Stimulated activated CD4-positive, alpha-beta T cell treated with anti-CD3 and anti-CD28 coated beads, Interleukin-15, amount 100 ng/mL, for 1 hour (primary cell): ENCODE results near the gene CACNA2D3.
"Not testable (repeated sequence)": the region's sequence is repeated elsewhere in the genome, so short reads cannot be mapped to it uniquely, and the experiment has no call there.

Source experiments
- DNase-seq, 2 donors: peaks; one replicate each; pipeline ENCODE4 v3.0.0-alpha.2; 2020; ENCODE audit warnings: low read depth in 1 of 2, low spot score in 1 of 2

Gene CACNA2D3

DNA sequence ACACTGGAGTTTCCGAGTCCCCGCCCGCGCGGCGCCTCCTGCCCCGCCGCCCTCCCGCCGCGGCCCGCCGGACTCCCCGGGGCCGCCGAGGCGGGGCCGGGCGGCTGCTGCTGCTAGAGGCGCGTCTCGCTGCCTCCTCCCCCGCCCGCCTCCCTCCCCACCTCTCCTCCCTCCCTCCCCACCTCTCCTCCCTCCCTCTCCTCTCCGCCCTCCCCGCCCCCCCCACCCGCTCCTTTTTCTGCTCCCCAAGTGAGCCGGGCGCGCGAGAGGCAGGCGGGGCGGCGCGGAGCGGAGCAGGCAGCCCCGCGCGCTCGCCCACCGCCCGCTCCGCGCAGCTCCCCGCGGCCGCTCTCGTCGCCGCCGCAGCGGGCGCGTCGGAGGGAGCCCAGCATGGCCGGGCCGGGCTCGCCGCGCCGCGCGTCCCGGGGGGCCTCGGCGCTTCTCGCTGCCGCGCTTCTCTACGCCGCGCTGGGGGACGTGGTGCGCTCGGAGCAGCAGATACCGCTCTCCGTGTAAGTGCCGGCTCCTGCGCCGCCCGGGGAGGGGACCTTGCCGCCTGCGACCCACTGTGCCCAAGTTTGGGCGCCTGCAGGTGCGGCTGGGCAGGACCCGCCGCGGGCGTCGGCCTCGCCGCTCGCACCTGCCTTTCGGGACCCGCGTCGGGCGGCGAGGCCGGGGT lies at the start of gene CACNA2D3:
CACNA2D3 (plus strand) TSS at position 229 of the 679 bp plus-strand sequence.
- no peak for DNase-seq

DNA sequence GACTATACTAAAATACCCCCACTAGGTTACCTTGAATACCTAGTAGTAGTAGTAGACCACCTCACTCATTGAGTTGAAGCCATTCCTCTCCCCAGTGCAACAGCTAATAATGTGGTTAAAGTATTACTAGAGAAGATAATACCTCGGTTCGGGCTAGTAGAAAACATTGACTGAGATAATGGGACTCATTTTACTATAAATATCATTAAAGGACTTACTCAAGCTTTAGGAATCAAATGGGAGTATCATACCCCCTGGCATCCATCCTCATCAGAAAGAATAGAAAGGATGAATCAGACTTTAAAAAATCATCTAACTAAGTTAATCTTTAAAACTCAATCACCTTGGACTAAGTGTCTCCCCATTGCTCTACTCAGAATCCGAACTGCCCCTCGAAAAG lies 49.0 kb upstream of the CACNA2D3 start:
- no peak for DNase-seq

DNA sequence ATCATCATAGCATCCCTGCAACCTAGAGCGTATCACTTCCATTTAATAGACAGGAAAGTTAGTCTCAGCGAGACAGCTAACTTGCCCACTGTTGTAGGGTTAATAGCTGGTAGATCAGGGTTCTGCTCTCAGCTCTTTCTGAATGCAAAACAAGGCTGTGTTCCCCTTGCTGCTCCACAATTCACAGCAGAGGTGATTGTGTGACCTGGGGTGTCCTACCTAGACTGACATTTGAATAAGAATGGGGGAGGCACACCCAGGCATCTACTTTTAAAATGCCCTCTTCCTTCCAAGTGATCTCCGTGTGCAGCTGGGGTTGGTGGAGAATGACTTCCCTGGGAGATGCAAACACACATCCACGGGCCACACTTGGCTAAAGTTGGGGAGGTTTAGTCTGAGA lies 43.0 kb upstream of the CACNA2D3 start:
- DNase-seq = no peak

DNA sequence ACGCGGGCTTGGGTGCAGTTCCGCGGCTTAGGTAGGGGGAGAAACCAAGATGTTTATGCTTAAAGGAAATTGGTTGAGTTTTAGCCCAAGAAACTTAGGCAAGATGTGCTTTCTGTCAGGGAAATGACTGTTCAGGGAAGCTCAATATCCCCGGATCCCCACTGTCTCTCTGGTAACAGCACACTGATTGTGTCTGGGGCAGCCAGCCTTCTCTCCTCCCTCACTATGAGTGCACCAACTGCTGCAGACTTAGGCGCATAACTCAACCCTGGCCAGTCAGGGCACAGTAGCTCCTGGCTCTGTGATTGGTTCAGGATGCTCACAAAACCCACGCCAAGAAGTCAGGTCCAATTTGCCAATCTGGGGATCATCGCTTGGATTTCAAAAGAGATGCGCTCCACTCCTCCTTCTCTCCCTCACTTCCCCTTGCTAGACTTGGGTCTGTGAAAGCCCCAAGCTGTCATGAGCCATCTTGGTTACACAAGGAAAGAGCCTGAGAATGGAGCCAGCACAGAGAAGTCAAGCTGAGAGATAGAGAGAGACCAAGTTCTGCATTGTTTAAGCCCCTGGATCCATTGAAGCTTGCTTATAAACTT lies 42.5 kb upstream of the CACNA2D3 start:
- DNase-seq = no peak

DNA sequence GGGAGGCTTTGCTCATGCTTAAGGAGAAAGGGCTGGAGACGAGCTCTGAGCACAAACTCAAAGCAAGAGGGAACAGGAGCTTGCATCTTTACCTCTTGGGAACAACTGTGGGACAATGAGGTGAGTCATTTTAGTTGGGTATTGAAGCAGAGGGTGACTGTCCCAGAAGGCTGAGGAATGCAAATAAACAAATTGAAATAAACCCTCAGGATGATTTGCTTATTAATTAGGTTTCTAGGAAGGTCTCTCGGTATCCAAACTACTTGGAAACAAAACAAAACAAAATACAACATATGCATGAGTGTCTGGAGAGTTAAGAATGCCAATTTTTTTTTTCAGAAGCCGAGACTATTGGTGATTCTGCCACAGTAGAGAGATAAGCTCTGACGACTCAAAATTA lies 38.4 kb upstream of the CACNA2D3 start:
- no peak for DNase-seq

DNA sequence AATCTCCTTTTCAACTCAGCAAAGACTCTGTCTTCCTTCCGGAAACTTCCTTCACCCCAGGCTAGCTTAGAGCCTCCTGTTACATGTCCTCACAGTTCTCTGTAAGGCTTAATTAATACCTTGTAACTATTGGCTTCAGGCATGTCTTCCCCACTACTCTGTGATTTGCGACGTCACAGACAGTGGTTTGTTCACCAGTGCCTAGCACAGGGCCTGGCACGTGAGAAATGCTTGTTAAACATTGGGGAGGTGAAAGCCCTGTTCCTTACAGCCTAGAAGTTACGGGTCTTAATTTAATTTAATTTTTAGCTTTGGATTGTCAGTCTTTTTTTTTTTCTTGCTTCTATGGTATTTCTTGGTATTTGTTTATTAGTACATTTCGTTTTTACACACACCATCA lies 36.4 kb upstream of the CACNA2D3 start:
- DNase-seq = no peak

DNA sequence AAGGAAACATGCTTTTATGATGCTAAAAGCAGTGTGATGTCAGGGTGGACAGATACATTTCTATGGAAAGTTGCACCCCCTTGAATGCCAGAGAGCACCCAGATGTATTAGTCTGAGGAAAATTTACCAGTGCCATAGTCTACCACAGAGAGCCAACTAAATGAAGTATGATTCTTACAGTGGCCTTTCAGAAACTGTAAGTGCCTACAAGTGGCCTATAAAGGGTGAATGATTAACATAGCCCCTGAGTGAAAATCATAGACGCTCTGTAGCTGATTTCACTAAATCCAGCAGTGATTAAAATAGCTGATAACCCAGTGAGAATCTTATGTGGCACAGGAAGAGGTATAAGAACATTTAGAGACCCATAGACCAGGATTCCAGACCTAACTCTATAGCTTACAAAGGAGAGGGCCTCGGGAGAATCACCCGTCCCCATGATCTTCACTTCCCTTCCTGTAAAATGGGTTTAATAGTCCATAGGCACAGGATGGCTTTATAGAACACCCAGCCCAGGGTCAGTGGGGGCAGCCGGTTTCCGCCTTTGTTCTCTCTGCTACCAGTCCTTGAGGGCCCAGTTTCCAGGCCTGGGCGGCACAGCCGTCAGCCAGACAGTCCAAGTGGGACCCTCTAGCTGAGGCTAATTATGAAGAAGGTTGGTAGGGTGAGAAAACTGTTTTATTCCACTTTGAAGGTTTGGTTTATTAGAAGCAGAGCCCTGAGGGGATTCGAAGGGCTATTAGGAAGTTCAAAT lies 35.5 kb upstream of the CACNA2D3 start:
- DNase-seq = no peak

DNA sequence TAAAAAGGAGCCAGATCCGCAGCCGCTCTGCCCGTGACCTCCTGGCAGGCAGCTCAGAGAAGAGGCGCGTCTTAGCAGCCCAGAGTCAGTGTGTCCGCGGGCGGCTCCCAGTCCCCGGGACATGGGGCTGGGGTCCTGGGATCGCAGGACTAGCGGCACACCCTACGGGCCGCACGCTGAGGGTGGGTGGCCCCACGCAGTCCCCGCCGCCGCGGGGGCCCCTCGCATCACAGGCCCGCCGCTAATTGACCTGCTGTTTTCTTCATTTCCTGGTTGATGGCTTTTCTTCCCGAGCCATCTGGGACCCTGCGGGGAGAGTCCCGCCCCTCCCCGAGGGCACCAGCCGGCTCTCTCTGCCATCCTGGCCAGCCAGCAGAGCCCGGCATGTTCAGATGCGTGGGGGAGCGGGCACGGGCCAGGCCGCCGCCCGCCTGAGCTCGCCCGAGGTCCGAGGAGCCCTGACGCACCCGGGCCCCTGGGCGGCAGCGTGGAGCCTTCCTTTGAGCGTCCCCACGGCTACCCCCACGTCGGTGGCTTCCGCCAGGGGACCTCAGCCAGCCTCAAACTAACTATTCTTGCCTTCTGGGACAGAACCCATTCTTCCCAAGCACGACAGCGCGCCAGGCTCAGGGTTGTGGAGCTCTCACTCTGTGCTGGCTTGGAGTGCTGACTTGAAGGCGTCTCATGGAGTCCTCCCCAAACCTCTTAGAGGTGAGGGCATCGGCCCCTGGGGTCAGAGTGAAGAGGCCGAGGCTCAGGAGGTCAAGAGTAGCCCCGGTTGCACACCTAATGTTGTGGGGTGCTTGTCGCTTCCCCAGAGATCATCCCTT lies 34.6 kb upstream of the CACNA2D3 start:
- DNase-seq = no peak

DNA sequence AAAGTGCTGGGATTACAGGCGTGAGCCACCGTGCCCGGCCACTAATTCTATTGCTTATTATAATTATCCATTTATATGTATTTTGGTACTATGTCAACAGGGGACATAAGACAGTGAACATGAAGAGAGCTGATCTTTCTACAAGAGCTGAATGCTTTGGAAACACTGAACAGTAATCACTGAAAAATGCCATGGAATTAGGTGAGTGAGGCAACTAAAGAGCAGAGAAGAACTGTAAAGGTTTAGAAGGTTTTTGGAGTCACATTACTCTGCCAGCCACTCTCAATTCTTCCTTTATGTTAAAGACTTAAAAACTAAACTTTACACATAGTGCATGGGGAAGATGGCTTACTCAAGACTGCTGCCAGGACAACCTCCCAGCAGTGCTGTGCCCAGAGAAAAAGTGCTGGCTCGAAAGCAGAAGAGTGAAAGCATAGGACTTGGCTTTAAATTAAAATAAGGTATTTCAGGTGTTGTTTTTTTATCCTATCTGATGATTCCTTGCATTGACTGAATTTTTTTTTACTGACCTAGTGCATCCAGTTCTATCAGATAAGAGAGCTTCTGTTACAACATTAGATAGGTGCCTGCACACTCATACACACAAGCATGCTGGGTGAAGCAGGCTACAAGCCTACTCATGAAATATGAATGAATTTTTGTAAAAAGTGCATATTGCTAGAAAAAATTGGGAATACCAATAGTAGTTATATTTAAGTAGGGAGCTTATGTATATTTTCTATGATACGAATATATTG lies 28.7 kb upstream of the CACNA2D3 start:
- no peak for DNase-seq

DNA sequence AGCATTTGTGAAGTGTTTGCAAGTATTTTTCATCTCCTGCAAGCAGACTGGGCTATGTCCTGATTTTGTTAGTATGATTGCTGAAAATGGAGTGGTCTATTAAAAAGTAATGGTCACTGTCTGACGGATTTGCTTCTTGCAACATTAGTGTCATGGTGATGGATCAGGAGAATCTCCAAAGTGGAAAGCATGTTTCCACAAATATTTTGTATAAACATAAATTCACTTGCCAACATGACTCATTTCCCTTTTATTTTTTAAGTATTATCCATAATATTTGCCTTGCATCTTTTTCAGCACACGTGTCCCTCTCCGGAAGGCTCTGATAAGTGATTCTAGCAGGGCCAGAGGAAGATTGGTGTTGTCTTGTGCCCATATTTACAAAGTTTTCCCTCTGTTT lies 27.4 kb upstream of the CACNA2D3 start:
- DNase-seq = no peak

DNA sequence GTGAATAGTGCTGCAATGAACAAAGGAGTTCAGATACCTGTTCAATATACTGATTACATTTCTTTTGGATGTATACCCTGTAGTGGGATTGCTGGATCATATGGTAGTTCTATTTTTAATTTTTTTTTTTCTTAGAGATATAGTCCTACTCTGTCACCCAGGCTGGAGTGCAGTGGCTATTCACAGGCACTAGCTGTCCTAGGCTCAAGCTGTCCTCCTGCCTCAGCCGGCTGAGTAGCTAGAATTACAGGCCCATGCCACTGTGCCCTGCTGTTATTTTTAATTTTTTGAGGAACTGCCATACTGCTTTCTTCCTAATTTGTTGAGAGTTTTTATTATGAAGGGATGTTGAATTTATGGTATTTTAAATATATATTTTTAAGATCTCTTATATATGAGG lies 23.0 kb upstream of the CACNA2D3 start:
- DNase-seq = no peak

DNA sequence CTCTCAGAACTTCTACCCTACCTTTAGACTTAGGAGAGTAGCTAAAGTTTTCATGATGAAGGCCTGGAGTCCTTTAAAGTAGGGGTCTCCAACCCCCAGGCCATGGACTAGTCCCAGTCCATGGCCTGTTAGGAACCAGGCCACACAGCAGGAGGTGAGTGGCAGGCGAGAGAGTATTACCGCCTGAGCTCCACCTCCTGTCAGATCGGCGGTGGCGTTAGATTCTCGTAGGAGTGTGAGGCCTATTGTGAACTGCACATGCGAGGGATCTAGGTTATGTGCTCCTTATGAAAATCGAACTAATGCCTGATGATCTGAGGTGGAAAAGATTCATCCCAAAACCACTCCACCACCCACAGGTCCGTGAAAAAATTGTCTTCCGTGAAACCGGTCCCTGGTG lies 18.3 kb upstream of the CACNA2D3 start:
- DNase-seq = no peak

DNA sequence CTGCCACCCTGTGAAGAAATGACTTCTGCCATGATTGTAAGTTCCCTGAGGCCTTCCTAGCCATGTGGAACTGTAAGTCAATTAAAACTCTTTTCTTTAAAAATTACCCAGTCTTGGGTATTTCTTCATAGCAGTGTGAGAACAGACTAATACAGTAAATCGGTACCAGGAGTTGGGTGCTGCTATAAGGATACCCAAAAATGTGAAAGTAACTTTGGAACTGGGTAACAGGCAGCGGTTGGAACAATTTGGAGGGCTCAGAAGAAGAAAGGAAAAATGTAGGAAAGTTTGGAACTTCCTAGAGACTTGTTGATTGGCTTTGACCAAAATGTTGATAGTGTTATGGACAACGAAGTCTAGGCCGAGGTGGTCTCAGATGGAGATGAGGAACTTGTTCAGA lies 6.2 kb upstream of the CACNA2D3 start:
- DNase-seq = not testable (repeated sequence)

DNA sequence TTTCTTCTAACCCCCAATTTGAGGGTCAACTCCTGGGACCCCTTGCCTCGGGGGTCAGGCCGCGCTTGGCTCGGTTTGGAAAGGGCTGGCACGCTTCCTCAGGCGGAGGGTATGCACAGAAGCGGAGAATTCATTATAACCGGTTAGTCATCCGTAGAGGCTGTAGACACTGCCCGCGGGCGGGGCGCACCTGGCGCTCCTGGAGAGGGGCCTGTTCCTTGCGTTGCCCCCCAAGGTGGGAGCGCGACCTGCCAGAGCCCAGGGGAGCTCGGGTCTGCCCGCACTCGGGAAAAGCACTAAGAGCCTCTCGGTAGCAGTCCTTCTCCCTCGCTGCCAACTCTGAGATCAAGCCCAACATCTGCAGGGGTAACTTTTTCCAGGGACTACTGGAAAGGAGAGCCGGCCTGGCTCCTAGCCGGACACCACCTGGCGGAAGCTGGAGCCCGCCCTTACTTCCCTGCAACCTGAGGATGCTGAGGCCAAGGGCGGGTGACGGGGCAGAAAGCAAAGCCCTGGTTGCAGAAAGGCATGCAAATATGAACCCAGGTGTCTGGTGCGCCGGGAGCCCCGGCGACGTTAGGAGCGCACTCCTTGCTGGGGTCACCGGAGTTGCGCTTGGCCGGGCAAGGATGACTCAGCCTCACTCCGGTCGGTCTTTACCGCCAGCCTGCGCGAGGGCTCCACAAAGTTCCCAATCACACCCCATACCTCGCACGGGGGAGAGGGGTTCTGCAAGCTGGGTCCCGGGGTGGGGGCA lies 1.5 kb upstream of the CACNA2D3 start:
- DNase-seq = no peak

DNA sequence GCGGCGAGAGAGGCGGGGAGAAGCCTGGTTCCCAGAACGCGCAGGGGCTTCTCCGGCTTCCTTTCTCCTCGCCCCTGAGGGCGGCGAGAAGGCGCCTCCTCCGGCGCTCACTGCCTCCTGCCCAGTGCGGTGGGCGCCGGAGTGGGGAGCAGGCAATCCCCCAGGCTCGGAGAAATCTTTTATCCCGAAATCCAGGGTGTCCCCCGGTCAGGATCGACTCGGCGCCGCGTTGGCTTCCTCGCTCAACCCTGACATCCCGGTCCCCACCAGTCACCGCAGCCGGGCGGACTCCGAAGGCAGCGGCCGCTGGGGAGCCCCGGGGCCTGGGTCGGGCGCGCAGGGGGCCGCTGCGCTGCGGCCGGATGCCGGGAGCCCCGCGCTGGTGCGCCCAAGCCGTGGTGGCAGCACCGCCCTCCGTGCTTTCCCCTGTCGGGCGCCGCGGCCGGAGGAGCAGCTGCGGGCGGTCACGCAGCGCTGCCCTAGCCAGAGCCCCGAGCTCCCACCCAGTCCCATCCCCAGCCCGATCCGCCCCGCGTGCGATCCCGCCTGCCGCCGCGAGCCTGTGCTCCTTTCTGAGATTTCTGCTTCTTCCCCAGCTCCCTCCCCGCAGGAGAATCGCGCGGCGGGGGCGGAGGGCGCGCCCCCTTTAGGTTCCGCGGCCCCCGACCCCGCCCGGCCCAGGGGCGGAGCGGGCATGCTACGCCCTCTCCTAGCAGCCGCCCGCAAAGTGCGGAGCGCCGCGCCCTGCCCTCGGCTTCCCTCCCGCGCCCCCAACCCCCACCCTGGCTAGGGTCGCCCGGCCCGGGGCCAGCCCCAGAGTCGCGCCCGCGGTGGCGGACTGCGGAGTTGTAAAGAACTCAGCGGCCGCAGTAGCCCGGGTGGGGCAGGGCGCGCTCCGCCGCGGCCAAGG lies 683 bp upstream of the CACNA2D3 start:
- DNase-seq = no peak

DNA sequence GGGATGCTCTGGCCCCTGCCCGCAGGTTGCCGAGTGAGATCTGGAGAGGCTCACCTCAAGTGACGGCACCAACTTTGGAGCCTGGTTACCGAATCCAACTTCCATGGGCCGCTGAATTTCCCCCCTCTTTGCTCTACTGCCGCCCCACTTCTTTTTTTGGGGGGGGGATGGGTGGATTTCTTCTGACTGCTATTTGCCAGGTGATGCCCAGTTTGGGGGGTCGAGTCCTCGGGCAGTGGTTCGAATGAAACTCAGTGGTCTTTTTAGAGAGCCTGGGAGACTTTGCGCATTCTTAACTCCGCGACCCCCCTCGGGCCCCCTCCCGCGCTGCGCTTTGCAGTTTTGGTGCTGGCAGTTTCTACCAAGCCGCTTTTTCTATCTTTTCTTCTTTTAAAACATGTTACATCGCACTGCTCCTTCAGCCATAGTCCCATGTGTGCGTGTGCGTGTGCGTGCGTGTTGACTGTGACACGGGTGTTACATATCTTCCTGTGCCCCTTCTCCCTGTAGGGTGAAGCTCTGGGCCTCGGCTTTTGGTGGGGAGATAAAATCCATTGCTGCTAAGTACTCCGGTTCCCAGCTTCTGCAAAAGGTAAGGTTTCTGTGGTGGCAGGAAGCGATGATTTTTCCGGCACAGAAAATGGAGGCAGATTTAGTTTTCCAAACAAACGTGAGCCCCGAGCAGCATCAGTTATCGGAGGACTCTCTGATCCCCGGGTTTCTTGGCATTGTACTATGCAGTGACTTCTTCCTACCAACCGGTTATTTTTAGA lies 837 bp downstream of the CACNA2D3 start:
- no peak for DNase-seq

DNA sequence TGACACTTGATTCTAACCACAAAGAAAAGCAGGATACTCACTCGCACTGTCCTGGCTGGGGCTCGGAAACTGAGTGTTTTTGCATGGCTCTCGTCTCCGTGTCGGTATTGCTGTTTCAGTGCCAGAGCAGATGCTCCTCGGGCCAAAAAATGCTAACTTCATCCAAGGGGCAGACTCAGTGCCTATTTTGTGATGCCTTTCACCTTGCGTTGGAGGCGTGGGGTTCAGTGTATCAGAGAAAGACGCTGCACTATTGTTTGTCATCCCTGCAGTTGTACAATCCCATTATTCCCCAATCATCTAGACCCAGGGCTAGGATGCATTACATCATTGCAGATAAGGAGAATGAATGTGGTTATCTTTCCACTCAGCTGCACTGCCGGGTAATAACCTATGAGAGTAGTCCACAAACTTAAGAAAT lies 1.4 kb downstream of the CACNA2D3 start:
- DNase-seq = no peak

DNA sequence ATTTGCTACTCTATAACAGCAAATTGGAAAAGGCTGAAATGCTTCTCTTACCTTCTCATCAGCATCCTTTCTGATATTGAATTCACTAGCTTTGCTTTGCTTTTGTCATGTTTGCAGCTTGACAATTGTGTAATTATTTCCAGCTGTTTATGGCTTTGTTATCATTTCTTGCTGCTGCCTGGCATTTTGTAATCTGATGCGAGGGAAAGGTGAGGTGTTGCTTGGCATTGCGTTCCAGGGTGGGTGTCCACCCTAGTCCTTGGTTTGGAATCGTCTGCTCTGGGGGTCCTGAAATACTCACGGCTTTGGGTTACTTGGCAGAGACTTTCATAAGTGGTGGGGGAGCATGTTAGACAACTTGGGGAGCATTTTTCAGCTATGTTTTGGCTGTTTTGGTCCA lies 2.9 kb downstream of the CACNA2D3 start:
- no peak for DNase-seq
